Large intestine (tissue), 3 donors: ENCODE results near the gene SETBP1. TPM values are rescaled to one million over a fixed set of nuclear protein-coding genes. Genes with fewer than 3 reads are reported as not detected.
"Not testable (repeated sequence)": the region's sequence is repeated elsewhere in the genome, so short reads cannot be mapped to it uniquely, and the experiment has no call there.

ENCODE experiments used
- DNase-seq, 2 donors: peaks; one replicate each; pipeline versions ENCODE4 v3.0.0 to v3.0.0-alpha.2; 2013
- H3K27ac ChIP-seq: one replicate; pipeline ENCODE4 v1.5.1; 2013; ENCODE audit warnings: low read length
- H3K27me3 ChIP-seq: 2 replicates; pipeline ENCODE4 v1.6.1; 2013; ENCODE audit warnings: low read length; ENCODE audit not compliant: control insufficient read depth, insufficient read depth
- H3K36me3 ChIP-seq: 2 replicates; pipeline ENCODE4 v1.6.1; 2013; ENCODE audit warnings: low read length; ENCODE audit not compliant: control insufficient read depth, insufficient read depth
- H3K4me1 ChIP-seq: one replicate; pipeline ENCODE4 v1.6.1; 2013; ENCODE audit warnings: low read length; ENCODE audit not compliant: control insufficient read depth, insufficient read depth
- H3K4me3 ChIP-seq: one replicate; pipeline ENCODE4 v1.5.1; 2013; ENCODE audit warnings: low read length
- H3K9me3 ChIP-seq: one replicate; pipeline ENCODE4 v1.6.1; 2013; ENCODE audit warnings: mild to moderate bottlenecking, low read depth, low read length, moderate library complexity; ENCODE audit not compliant: control insufficient read depth
- WGBS: methylation state at CpG from one replicate; pipeline ENCODE4 v1.1.5; 2013; ENCODE audit warnings: low lambda C conversion rate; ENCODE audit not compliant: insufficient coverage; 5-methylcytosine and 5-hydroxymethylcytosine counted together
- polyA plus RNA-seq: library from polyadenylated mRNA; unstranded; fragments of 120-200 nt; gene quantifications from one replicate; pipeline ENCODE4 v1.2.1, GENCODE V29; 2013

SETBP1 gene
- polyA plus RNA-seq, 1 donor = 6.7 TPM

DNA sequence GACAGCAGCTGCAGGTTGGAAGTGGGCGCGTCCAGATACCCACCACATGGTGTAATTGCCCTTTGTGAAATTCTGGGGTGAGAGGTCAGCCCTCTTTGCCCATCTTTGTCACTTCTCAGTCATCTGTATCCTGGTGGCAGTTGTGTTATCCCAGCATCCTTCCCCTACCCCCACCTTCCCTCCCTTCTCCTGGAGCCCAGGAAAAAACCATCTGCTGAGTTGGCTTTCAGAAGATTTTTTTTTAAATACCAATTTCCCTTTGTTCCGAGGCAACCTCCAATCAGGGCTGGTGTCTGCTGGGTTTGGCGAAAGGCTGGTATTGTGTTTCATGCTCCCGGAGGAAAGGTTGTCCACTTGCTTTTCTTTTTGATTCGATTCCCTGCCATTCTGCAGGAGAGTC lies 35.2 kb downstream of the SETBP1 start:
- DNase-seq = no peak

DNA sequence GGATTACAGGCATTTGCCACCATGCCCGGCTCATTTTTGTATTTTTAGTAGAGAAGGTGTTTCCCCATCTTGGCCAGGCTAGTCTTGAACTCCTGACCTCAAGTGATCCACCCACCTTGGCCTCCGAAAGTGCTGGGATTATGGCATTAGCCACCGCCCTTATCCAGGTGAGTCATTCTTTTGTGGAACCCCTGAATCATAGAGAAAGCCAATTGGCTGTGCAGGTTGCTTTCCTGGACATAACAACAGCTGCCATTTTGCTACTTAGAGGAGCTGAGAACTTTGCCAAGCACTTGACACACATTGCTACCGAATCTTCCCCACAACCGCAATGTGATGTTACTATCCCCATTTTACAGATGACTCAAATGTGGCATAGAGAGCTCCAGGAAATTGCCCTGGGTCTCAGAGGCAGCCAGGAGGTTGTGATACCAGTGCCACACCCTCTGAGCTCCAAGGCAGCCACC lies 36.0 kb downstream of the SETBP1 start:
- no peak overlapping the region for H3K4me3 ChIP-seq
- no peaks in the 10 kb centered on the region for H3K27me3 ChIP-seq
- no peak for DNase-seq
- no peaks in the 10 kb centered on the region for H3K9me3 ChIP-seq
- WGBS = no CpG with 5 or more reads among the region's 5 CpGs
- H3K4me1 ChIP-seq = peaks cover 8% of the 10 kb centered on the region
- H3K36me3 ChIP-seq = peaks cover 12% of the 10 kb centered on the region
- H3K27ac ChIP-seq = no peak overlapping the region

More for the DNA sequence above, 35.2 kb downstream of the SETBP1 start:
- Histone ChIP-seq H3K36me3 (peaks cover 12% of the 10 kb centered on the region), H3K27me3 (no peaks in the 10 kb centered on the region), H3K27ac (no peak overlapping the region), H3K4me1 (peaks cover 8% of the 10 kb centered on the region), H3K4me3 (no peak overlapping the region), H3K9me3 (no peaks in the 10 kb centered on the region)
- 100% methylated on average over 1 of the region's 6 CpGs for WGBS

- Histone ChIP-seq H3K27ac (no peak overlapping the region), H3K9me3 (no peaks in the 10 kb centered on the region), H3K36me3 (peaks cover 7% of the 10 kb centered on the region), H3K27me3 (no peaks in the 10 kb centered on the region), H3K4me3 (no peak overlapping the region), H3K4me1 (peaks cover 8% of the 10 kb centered on the region)
- no CpG with 5 or more reads among the region's 3 CpGs for WGBS
- DNase-seq = peak in 1 of 2 donors; percentile 34
Observed at GRCh38 chr18:44719519-44720060, 38.9 kb downstream of the SETBP1 start.

DNA sequence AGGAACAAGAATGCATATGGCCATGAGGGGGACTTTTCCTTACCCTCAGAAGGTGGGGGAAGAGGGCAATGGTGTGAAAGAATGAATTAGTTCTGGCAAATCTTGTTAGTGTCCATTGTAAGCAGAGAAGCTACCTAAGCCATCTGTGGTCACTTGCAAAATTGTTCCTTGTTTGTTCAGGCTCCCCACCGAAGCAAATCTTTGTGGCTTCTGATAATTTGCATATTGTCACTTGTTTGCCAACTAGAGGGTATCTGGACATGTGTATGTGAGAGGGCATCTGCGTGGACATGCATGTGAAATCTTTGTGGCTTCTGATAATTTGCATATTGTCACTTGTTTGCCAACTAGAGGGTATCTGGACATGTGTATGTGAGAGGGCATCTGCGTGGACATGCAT lies 41.1 kb downstream of the SETBP1 start:
- H3K4me3 ChIP-seq, H3K4me1 ChIP-seq, H3K9me3 ChIP-seq, H3K27ac ChIP-seq, H3K36me3 ChIP-seq, DNase-seq, H3K27me3 ChIP-seq: not testable (repeated sequence)
- WGBS = no CpG with 5 or more reads among the region's 3 CpGs

- Histone ChIP-seq H3K4me3 (no peak overlapping the region), H3K27ac (no peak overlapping the region), H3K9me3 (no peaks in the 10 kb centered on the region), H3K36me3 (peaks cover 2% of the 10 kb centered on the region), H3K27me3 (no peaks in the 10 kb centered on the region), H3K4me1 (peaks cover 8% of the 10 kb centered on the region)
- no CpG with 5 or more reads among the region's 6 CpGs for WGBS
- no peak for DNase-seq
Observed at GRCh38 chr18:44723411-44723810, 42.7 kb downstream of the SETBP1 start.

- no peak overlapping the region for H3K4me3 ChIP-seq
- no peaks in the 10 kb centered on the region for H3K27me3 ChIP-seq
- H3K9me3 ChIP-seq = no peaks in the 10 kb centered on the region
- peaks cover 6% of the 10 kb centered on the region for H3K4me1 ChIP-seq
- H3K36me3 ChIP-seq = peaks cover 2% of the 10 kb centered on the region
- DNase-seq = no peak
- no peak overlapping the region for H3K27ac ChIP-seq
- WGBS = no CpG with 5 or more reads among the region's 1 CpG
Observed at GRCh38 chr18:44724105-44724778, 43.6 kb downstream of the SETBP1 start.

DNA sequence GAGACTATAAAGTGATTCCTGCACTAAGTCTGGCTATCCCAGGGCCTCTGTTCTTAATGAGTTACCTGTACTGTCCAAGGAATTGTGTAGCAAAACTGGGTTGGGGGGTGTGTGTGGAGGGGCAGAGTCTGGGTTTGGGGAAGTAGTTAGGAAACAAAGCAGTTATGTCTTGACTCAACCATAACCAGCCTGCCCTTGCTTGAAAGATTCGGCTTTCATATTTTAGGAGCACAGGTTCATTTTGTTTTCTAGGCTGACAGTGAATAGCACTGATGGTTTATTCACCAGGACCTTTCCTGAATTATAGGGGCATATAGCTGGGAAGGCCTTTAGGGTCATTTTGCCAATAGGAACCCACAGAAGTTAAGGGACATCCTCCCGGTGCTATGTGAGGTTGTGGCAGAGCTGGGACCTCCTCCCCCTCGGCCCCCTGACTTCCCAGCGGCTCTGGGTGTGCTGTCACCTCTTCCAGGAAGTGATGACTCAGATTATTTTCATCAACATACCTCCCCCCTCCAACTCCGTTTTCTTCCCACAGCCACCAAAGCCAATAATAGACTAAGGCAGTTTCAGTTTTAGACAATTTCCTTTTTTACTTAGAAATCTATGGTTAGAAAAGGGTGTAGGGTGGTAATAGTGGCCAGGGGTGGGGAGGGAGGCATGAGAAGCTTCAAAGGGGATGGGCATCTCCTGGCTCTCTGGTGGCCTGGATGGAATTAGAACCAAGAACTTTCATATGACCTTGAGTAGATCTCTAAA lies 44.8 kb downstream of the SETBP1 start:
- Histone ChIP-seq H3K27me3 (no peaks in the 10 kb centered on the region), H3K9me3 (no peaks in the 10 kb centered on the region), H3K4me3 (no peak overlapping the region), H3K27ac (no peak overlapping the region), H3K36me3 (peaks cover under 1% of the 10 kb centered on the region), H3K4me1 (peaks cover 4% of the 10 kb centered on the region)
- peak in 1 of 2 donors; percentile 31 for DNase-seq
- no CpG with 5 or more reads among the region's 5 CpGs for WGBS

DNA sequence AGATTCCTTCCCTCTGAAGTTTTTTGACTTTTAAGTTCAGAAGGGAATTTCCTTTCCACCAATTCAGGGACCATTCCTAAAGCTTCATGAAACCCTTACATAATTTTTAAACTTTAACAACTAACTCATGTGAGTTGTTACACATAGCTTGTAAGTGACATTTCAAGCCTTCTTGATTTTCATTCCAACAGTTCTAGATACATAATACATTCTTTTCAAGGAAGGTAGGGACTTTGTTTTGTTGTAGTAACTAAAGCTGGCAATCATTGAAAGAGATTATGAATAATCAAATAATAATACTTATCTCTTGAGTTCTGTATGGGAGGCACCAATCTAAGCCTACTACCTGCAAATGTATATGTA lies 45.4 kb downstream of the SETBP1 start:
- Histone ChIP-seq H3K36me3 (no peaks in the 10 kb centered on the region), H3K27ac (no peak overlapping the region), H3K27me3 (no peaks in the 10 kb centered on the region), H3K9me3 (no peaks in the 10 kb centered on the region), H3K4me3 (no peak overlapping the region), H3K4me1 (peaks cover 7% of the 10 kb centered on the region)
- no peak for DNase-seq

DNA sequence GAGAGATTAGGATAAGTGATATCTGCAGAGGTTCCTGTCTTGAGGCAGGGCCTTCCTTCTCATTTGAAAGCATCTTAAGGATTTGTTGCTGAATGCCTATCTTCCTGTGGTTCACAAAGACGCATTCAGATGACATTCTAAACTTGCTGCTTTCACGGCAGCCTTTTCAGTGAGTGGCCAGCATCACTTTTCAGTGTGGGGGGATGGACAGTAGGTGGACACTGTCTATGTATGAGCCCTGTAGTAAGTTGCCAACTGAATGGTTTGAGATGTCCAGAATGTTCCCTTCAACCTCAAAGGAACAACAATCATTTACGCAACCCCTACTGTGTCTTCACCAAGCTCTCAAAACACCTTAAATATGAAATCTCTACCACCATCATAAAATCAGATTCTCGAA lies 46.6 kb downstream of the SETBP1 start:
- Histone ChIP-seq H3K27ac (no peak overlapping the region), H3K27me3 (no peaks in the 10 kb centered on the region), H3K4me3 (no peak overlapping the region), H3K4me1 (peaks cover 12% of the 10 kb centered on the region), H3K9me3 (no peaks in the 10 kb centered on the region), H3K36me3 (no peaks in the 10 kb centered on the region)
- no peak for DNase-seq
- WGBS = no CpG with 5 or more reads among the region's 4 CpGs

GRCh38 chr18:44729631-44730101 lies 49.0 kb downstream of the SETBP1 start:
- no peaks in the 10 kb centered on the region for H3K9me3 ChIP-seq
- DNase-seq = no peak
- peaks cover 18% of the 10 kb centered on the region for H3K4me1 ChIP-seq
- no peak overlapping the region for H3K4me3 ChIP-seq
- H3K27ac ChIP-seq = no peak overlapping the region
- H3K27me3 ChIP-seq = no peaks in the 10 kb centered on the region
- H3K36me3 ChIP-seq = no peaks in the 10 kb centered on the region
- no CpG with 5 or more reads among the region's 5 CpGs for WGBS
